Activated naive CD4-positive, alpha-beta T cell treated with anti-CD3 and anti-CD28 coated beads, Interleukin-2, amount 10 ng/mL, durations not matched to agents 7 days and 5 days (primary cell): Measurements from ENCODE around the gene DFFB.
A peak's percentile ranks its signal among the peaks of the same experiment; 100 is the strongest.
"Not testable (repeated sequence)": the region's sequence is repeated elsewhere in the genome, so short reads cannot be mapped to it uniquely, and the experiment has no call there.

Source experiments
- CTCF ChIA-PET: fragments of 350-600 bp; sonication (Branson Sonifier 250); formaldehyde crosslinking; loops from one replicate; lab custom pipeline; 2021; ENCODE audit warnings: antibody characterized with exemption; lab: Charles Lee
- DNase-seq: peaks from one replicate; pipeline ENCODE4 v3.0.0-alpha.2; 2020
- H3K27ac Mint-ChIP-seq: one replicate; pipeline ENCODE4 v1.8.0; 2021; ENCODE audit warnings: mild to moderate bottlenecking, moderate library complexity, mixed read lengths
- H3K27me3 Mint-ChIP-seq: one replicate; pipeline ENCODE4 v1.8.0; 2021; ENCODE audit warnings: mild to moderate bottlenecking, mixed read lengths
- H3K36me3 Mint-ChIP-seq: one replicate; pipeline ENCODE4 v1.8.0; 2021; ENCODE audit warnings: mixed read lengths
- H3K4me1 Mint-ChIP-seq: one replicate; pipeline ENCODE4 v1.8.0; 2021; ENCODE audit warnings: mixed read lengths
- H3K4me3 Mint-ChIP-seq: one replicate; pipeline ENCODE4 v1.8.0; 2021; ENCODE audit warnings: mild to moderate bottlenecking, moderate library complexity, mixed read lengths
- H3K9me3 Mint-ChIP-seq: one replicate; pipeline ENCODE4 v1.8.0; 2021; ENCODE audit warnings: mixed read lengths

DFFB gene, protein sequence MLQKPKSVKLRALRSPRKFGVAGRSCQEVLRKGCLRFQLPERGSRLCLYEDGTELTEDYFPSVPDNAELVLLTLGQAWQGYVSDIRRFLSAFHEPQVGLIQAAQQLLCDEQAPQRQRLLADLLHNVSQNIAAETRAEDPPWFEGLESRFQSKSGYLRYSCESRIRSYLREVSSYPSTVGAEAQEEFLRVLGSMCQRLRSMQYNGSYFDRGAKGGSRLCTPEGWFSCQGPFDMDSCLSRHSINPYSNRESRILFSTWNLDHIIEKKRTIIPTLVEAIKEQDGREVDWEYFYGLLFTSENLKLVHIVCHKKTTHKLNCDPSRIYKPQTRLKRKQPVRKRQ

DNA sequence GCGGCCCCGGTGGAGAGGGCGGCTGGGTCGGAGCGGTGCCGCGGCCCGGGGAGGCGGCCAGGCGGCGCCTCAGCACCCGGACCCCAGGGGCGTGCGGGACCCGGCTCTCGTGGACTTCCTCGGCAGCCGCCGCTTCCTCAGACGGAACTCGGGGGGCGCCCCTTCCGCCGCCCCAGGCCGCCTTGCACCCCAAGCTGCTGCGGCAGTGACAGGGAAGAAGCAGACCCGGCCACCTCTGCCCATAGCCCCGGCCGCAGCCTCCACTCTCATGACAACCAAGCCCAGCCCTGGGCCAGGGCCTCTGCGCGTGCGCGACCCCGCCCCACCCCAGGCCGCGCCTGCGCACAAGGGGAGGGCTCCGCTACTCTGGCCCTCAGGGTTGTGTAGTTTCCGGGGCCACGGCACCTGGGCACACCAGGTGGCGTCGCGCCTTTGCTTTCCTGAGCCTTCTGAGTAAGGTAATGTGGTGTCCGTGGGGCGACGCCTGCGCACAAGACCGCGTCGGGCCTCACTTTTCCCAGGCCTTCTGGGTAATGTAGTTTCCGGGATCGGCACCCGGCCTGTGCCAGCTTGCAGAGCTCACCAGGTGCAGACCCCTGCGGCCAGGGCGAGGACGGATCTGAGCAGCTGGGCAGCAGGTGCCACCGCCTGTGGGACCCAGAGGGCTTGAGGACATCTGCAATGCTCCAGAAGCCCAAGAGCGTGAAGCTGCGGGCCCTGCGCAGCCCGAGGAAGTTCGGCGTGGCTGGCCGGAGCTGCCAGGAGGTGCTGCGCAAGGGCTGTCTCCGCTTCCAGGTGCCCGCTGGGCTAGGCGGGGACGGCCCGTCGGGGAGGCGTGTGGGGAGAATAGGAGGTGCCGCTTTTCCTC lies at the start of gene DFFB, which contains the start of gene CEP104:
TSS of gene DFFB (plus strand) at position 554 of the 868 bp plus-strand sequence. CDS start at position 682, 128 bp downstream.
TSS of gene CEP104 (minus strand) at position 289 of the 868 bp plus-strand sequence. CDS start 4,804 bp downstream, outside the sequence.
- Mint-ChIP-seq H3K4me3 (peak within 1 kb of the TSS; percentile 97), H3K27ac (peak within 1 kb of the TSS; percentile 93), H3K4me1 (peaks cover 34% of the 10 kb centered on the region), H3K27me3 (no peaks in the 10 kb centered on the region), H3K36me3 (peaks cover 3% of the 10 kb centered on the region), H3K9me3 (no peaks in the 10 kb centered on the region)
- DNase-seq: peak; percentile 98
- CTCF ChIA-PET: interaction anchor here (0.8 to 3.2 kb wide), 6 partner anchors 10 to 50 kb away, joined by 3 to 15 read pairs (median 6); partner anchors contain the start of gene C1orf174

- no peak for DNase-seq
- H3K4me3 Mint-ChIP-seq: no peak overlapping the region
- CTCF ChIA-PET: no interaction called here
- no peaks in the 10 kb centered on the region for H3K36me3 Mint-ChIP-seq
- H3K9me3 Mint-ChIP-seq: peaks cover 2% of the 10 kb centered on the region
- no peak overlapping the region for H3K27ac Mint-ChIP-seq
- H3K4me1 Mint-ChIP-seq: no peaks in the 10 kb centered on the region
- peaks cover 8% of the 10 kb centered on the region for H3K27me3 Mint-ChIP-seq
Measured at GRCh38 chr1:3807769-3808168, 49.5 kb upstream of the DFFB start.

DNA sequence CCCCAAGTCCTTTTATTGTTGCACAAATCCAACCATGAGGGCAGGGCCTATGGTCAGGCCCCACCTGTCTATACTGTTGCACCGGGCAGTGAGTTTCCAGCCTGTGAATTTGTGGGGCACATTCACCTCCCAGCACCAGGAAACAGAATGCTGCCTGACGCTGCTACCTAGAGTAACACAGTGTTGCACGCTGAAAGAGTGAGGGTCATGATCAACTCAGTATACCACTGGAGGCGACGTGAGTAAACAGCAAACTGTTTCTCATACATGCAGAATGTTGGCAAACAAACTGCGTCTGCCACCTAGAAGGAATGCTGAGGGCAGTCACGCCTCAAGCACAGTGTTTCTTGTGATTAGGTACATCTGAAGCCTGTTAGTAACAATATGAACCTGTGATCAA lies 47.6 kb upstream of the DFFB start:
- Mint-ChIP-seq H3K27me3 (peaks cover 4% of the 10 kb centered on the region), H3K27ac (no peak overlapping the region), H3K4me3 (no peak overlapping the region), H3K4me1 (no peaks in the 10 kb centered on the region), H3K36me3 (no peaks in the 10 kb centered on the region), H3K9me3 (peaks cover 2% of the 10 kb centered on the region)
- no peak for DNase-seq
- CTCF ChIA-PET: interaction anchor here (1.0 kb wide), 1 partner anchor 12 kb away, joined by 4 read pairs; no protein-coding TSS in a partner anchor

DNA sequence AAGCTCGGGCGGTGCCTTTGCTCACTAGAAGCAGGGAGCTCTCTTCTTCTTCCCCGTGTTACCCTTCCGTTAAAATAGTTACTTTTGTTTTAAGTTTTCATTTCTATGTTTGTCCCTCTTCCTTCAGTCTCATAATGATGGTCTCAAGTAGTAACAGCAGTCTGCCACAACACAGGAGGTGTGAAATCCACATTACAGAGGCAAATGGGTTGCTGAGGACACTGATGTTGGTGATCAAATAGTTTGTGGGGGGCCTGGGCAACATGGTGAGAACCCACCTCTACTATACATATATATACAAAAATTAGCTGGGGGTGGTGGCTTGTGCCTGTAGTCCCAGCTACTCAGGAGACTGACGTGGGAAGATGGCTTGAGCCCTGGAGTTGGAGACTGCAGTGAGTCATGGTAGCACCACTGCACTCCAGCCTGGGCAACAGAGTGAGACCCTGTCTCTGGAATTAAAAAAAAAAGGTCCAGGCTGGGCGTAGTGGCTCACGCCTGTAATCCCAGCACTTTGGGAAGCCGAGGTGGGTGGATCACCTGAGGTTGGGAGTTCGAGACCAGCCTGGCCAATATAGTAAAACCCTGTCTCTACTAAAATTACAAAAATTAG lies 47.0 kb upstream of the DFFB start:
- not testable (repeated sequence) for H3K27ac Mint-ChIP-seq, H3K36me3 Mint-ChIP-seq, H3K4me1 Mint-ChIP-seq, DNase-seq, H3K9me3 Mint-ChIP-seq, H3K27me3 Mint-ChIP-seq, H3K4me3 Mint-ChIP-seq
- CTCF ChIA-PET: interaction anchor here (1.0 kb wide), 1 partner anchor 12 kb away, joined by 4 read pairs; no protein-coding TSS in a partner anchor

GRCh38 chr1:3811595-3811911 lies 45.7 kb upstream of the DFFB start:
- DNase-seq: no peak
- Mint-ChIP-seq H3K4me1 (no peaks in the 10 kb centered on the region), H3K4me3 (no peak overlapping the region), H3K27me3 (no peaks in the 10 kb centered on the region), H3K36me3 (no peaks in the 10 kb centered on the region), H3K27ac (no peak overlapping the region), H3K9me3 (peaks cover 2% of the 10 kb centered on the region)
- CTCF ChIA-PET: no interaction called here

DNA sequence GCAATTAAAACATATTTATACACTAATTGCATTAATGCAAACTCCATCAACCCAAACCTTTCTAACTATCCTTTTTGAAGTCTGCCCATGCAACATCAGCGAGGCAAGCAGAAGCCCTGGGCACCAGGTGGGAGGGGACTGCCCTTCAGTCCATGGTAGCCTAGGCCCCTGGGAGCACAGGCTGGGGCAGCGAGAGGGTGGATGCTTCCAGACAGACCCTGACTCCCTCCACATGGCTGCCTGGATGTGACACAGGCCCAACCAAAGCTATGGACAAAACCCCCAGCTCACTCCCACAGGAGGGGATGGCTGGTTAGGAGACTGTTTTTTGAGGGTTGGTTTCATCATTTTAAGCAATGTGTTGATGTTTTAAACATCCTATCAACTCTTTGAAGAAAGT lies 43.2 kb upstream of the DFFB start:
- CTCF ChIA-PET: no interaction called here
- no peaks in the 10 kb centered on the region for H3K4me1 Mint-ChIP-seq
- no peak overlapping the region for H3K27ac Mint-ChIP-seq
- no peak overlapping the region for H3K4me3 Mint-ChIP-seq
- no peaks in the 10 kb centered on the region for H3K36me3 Mint-ChIP-seq
- H3K27me3 Mint-ChIP-seq: no peaks in the 10 kb centered on the region
- no peak for DNase-seq
- H3K9me3 Mint-ChIP-seq: no peaks in the 10 kb centered on the region

DNA sequence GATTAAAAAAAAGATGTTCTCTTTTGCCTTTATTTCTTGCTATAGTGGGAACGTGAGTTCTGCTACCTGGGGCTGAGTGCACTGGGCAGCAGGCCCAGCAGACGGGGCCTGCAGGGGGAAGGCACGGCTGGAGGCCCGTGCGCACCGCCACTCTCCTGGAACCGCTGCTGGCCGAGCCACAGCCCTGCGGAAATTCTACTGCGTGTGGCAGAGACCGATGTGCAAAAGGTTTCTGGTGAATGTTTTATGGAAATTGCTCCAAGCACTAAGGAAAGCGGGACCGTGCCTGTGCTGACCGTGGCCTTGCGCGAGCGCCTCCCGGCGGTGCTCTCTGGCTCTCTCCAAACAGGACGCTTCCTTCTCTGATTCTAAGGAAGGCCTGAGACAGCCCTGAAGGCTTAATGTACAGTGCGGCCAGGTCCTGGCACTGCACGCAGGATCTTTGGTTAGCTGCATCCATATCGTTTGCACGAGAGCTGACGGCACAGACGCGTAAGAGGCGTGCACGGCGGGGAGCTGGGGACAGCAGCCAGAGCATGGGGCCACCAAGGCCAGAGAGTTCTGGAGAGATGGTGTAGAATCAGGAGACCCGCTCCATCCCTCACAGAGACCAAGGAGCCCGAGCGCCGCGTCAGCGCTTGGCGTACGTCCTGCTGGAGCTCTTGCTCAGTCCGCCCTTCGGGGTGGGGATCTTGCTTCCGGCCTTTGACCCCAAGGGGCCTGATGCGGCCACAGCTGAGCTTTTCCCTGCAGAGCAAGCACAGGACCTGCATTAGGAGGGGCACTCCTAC lies 42.3 kb upstream of the DFFB start:
- no peak for DNase-seq
- Mint-ChIP-seq H3K27ac (no peak overlapping the region), H3K4me1 (no peaks in the 10 kb centered on the region), H3K36me3 (peaks cover 2% of the 10 kb centered on the region), H3K27me3 (no peaks in the 10 kb centered on the region), H3K4me3 (no peak overlapping the region), H3K9me3 (no peaks in the 10 kb centered on the region)
- CTCF ChIA-PET: no interaction called here

DNA sequence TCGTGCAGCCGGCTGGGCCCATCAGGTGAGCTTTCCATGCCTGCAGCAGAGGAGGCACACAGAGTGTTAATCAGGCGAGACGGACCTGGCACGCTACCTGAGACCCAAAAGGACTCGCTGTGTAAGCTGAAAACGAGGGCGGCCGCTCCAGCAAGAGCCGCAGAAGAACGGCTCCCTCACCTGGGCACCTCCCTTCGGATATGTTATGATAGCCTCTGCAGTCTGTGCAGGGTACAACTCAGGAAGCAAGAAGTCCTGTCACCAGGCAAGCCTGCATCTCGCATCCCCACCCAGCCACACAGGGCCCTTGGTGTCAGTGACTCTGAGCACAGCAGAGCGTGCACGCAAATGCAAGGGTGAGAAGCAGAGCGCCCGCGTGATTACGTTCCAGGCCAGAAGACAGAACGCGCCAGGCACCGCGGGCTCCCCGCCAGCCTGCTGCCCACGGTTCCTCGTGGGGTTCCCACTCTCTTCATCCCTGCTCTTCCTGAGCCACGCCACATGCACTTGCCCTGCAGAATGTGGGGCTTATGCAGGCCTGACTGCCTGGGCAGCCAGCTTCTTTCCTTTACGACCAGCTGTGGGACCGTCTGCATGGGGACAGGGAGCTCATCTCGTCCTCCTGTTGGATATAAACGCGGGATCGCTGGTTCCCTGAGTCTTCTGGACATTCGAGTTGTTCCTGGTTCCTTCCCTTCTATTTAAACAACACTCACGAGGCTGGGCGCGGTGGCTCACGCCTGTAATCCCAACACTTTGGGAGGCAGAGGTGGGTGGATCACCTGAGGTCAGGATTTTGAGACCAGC lies 40.7 kb upstream of the DFFB start:
- peaks cover 5% of the 10 kb centered on the region for H3K36me3 Mint-ChIP-seq
- H3K4me3 Mint-ChIP-seq: no peak overlapping the region
- no peaks in the 10 kb centered on the region for H3K27me3 Mint-ChIP-seq
- CTCF ChIA-PET: no interaction called here
- DNase-seq: no peak
- H3K4me1 Mint-ChIP-seq: no peaks in the 10 kb centered on the region
- no peak overlapping the region for H3K27ac Mint-ChIP-seq
- H3K9me3 Mint-ChIP-seq: no peaks in the 10 kb centered on the region

DNA sequence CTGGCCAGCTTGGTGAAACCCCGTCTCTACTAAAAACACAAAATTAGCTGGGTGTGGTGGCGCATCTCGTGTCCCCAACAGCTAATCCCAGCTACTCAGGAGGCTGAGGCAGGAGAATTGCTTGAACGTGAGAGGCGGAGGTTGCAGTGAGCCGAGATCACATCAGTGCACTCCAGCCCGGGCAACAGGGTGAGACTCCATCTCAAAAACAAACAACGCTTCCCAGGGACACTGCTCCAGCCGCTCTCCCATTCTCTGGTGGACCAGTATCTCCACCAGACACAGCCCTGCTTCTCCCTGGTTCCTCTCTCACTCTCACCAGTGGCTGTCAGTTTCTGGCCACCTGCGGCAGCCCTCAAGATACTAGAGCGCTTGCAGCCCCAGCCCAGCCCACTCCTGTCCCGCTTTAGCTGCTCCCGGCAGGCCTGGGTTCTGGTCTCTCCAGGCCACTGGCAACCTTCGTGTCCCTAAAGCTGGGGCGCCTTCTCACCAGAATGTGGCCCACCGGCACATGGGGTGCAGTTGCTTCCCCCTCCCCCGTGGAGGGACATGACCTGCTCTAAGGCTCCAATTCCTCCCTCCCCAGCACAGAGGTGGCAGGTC lies 40.0 kb upstream of the DFFB start:
- Mint-ChIP-seq H3K36me3 (peaks cover 8% of the 10 kb centered on the region), H3K9me3 (no peaks in the 10 kb centered on the region), H3K4me1 (no peaks in the 10 kb centered on the region), H3K27ac (no peak overlapping the region), H3K27me3 (no peaks in the 10 kb centered on the region), H3K4me3 (no peak overlapping the region)
- CTCF ChIA-PET: no interaction called here
- DNase-seq: no peak

DNA sequence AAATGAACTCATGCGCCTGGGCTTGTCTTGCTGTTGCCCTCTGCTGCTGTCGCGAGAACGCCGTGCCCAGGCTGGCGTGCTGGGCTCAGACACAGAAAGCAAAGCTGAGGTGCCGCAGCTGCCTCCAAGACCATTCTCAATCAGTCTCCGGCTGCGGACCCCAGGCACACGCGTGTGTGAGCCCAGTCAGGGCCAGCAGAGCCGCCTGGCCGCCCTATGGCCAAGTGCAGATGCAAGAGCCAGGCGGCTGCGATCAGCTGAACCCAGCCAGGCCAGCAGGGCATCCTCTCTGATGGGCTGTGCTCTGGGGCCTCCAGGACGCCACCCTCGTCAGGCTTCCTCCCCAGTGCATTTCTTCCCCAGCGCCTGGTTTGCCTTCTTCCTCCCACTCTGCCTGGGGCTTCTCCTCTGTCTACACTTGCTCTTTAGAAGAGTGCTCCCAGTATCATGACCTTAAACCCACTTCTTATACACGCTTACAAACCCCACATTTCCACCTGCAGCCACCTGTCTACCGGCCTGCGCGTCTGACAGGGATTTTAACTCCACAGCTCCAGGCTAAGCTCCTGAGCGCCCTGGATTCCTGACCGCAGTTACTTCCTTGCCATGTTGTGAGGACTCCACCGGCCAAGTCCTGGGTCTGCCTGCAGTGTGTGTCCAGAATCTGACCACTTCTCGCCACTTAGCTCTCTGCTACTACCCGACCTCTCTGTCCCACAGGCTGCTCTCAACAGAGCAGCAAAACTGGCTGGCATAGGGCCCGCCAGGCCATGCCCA lies 39.3 kb upstream of the DFFB start:
- peaks cover 8% of the 10 kb centered on the region for H3K36me3 Mint-ChIP-seq
- DNase-seq: no peak
- no peaks in the 10 kb centered on the region for H3K4me1 Mint-ChIP-seq
- no peak overlapping the region for H3K27ac Mint-ChIP-seq
- no peaks in the 10 kb centered on the region for H3K27me3 Mint-ChIP-seq
- H3K4me3 Mint-ChIP-seq: no peak overlapping the region
- CTCF ChIA-PET: no interaction called here
- H3K9me3 Mint-ChIP-seq: no peaks in the 10 kb centered on the region

DNA sequence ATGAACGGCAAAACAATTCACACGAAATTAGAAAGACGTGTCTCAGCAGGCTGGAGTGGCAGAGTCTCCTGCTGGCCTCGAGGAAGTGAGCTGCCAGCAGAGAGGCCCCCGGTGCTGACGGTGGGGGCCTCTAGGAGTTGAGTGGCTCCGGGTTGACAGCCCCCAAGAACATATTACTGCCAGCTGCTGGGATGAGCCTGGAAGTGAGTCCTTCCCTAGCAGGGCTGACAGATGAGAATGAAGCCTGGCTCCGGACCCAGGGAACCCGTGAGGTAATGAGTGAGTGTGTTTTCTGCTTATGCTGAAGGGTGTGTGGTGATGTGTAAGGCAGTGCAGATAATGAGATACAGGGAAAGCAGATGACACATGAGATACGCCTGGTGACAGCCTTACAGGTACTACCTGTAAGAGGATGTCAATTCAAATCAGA lies 37.5 kb upstream of the DFFB start:
- Mint-ChIP-seq H3K4me1 (no peaks in the 10 kb centered on the region), H3K27me3 (no peaks in the 10 kb centered on the region), H3K9me3 (no peaks in the 10 kb centered on the region), H3K27ac (no peak overlapping the region), H3K4me3 (no peak overlapping the region), H3K36me3 (peaks cover 15% of the 10 kb centered on the region)
- DNase-seq: no peak
- CTCF ChIA-PET: no interaction called here

GRCh38 chr1:3820316-3820715 lies 37.0 kb upstream of the DFFB start:
- Mint-ChIP-seq H3K27me3 (no peaks in the 10 kb centered on the region), H3K27ac (no peak overlapping the region), H3K4me3 (no peak overlapping the region), H3K36me3 (peaks cover 15% of the 10 kb centered on the region), H3K9me3 (no peaks in the 10 kb centered on the region), H3K4me1 (no peaks in the 10 kb centered on the region)
- CTCF ChIA-PET: interaction anchor here (1.4 kb wide), 1 partner anchor 19 kb away, joined by 3 read pairs; no protein-coding TSS in a partner anchor
- no peak for DNase-seq
